ENCODE measurements around the gene CLCNKB.
"Not testable (repeated sequence)": the region's sequence is repeated elsewhere in the genome, so short reads cannot be mapped to it uniquely, and the experiment has no call there.

The CLCNKB gene

DNA sequence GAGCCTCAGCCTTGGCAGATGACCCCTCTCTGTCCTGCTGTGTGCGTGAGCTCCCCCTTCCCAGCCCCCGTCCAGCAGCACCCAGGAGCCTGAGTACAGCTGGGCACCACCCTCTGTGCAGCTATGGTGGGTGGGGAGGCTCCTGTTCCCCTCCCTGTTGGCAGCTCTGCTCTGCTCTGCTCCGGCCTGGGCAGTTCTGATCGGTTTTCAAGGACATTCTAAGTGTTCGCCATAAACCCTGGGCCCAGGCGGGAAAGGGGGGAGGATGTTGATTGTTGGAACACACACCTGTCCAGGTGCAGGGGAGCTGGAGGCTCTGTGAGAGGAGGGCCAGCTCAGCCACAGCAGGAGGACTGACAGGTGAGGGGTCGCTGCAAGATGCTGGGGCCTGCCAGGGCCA is at the start of gene CLCNKB:
CLCNKB (plus strand) TSS at position 262 of the 400 bp plus-strand sequence. CDS start 711 bp downstream, outside the sequence.
- H3K4me3 ChIP-seq (ENCODE audit: low read length): no peak within 1 kb of the TSS
- no peak for TF ChIP-seq CTCF (conservative IDR thresholded peaks at IDR 0.05; ENCODE audit: low read depth, low read length)
- DNase-seq (ENCODE audit: low read depth): no peak

GRCh38 chr1:15994081-15994480 is 49.5 kb upstream of the CLCNKB start:
- no peak overlapping the region for H3K4me3 ChIP-seq (ENCODE audit: low read length)
- TF ChIP-seq CTCF (conservative IDR thresholded peaks at IDR 0.05; ENCODE audit: low read depth, low read length): no peak
- DNase-seq (ENCODE audit: low read depth): no peak

GRCh38 chr1:15994590-15995351 is 48.8 kb upstream of the CLCNKB start:
- no peak for DNase-seq (ENCODE audit: low read depth)
- TF ChIP-seq CTCF (conservative IDR thresholded peaks at IDR 0.05; ENCODE audit: low read depth, low read length): peak; percentile 94
- no peak overlapping the region for H3K4me3 ChIP-seq (ENCODE audit: low read length)

DNA sequence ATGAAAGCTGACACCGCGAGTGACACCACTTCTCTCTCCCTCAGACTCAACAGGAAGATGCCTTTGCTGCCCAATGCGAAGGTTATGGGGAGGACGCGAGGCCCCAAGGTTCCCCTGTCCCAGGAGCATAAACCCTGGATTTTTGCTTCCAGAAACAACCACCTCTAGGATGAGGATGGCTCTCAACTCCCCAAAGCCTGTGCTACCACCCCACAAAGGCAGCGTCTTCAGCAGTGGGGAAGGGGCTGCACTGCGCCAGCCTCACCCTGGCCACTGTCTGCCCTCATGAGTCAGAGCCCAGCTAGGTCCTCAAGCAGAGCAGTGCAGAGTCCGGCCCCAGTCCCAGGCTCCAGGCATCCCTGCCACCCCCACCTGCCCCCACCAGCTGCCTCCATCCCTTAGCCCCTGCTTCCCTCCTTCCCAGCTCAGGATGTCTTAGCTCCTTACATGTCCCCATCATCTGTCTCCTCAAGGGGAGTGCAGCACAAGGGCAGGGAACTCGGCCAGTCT is 46.5 kb upstream of the CLCNKB start:
- no peak for TF ChIP-seq CTCF (conservative IDR thresholded peaks at IDR 0.05; ENCODE audit: low read depth, low read length)
- DNase-seq (ENCODE audit: low read depth): no peak
- no peak overlapping the region for H3K4me3 ChIP-seq (ENCODE audit: low read length)

- TF ChIP-seq CTCF (conservative IDR thresholded peaks at IDR 0.05; ENCODE audit: low read depth, low read length): no peak
- DNase-seq (ENCODE audit: low read depth): no peak
- H3K4me3 ChIP-seq (ENCODE audit: low read length): no peak overlapping the region
Observed at GRCh38 chr1:15997637-15998280, 45.8 kb upstream of the CLCNKB start.

DNA sequence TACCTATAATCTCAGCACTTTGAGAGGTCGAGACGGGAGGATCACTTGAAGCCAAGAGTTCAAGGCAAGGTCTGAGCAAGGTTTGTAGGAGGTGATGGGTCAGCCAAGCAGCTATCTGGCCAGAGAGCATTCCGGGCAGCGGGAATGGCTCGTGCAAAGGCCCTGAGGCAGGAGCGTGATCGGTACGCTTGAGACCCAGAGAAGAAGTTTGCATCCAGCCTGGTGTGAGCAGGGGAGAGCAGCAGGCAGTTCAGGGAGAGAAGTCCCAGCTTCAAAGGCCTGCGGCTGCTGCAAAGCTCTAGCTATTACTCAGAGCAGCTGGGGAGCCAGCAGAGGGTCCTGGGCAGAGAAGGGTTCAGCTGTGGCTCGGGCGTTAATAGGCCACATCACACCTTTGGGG is 44.7 kb upstream of the CLCNKB start:
- no peak for TF ChIP-seq CTCF (conservative IDR thresholded peaks at IDR 0.05; ENCODE audit: low read depth, low read length)
- no peak overlapping the region for H3K4me3 ChIP-seq (ENCODE audit: low read length)
- no peak for DNase-seq (ENCODE audit: low read depth)

DNA sequence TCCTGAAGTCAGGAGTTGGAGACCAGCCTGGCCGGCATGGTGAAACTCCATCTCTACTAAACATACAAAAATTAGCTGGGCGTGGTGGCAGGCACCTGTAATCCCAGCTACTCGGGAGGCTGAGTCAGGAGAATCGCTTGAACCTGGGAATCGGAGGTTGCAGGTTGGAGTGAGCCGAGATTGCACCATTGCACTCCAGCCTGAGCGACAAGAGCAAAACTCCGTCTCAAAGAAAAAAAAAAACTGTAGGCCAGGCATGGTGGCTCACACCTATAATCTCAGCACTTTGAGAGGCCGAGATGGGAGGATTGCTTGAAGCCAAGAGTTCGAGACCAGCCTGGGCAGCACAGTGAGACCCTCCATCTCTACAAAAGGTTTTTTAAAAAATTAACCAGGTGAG is 42.3 kb upstream of the CLCNKB start:
- not testable (repeated sequence) for H3K4me3 ChIP-seq (ENCODE audit: low read length); DNase-seq (ENCODE audit: low read depth)

Data from retinal pigment epithelial cell (primary cell).